ENCODE data around the gene RAB6A.

RAB6A gene

DNA sequence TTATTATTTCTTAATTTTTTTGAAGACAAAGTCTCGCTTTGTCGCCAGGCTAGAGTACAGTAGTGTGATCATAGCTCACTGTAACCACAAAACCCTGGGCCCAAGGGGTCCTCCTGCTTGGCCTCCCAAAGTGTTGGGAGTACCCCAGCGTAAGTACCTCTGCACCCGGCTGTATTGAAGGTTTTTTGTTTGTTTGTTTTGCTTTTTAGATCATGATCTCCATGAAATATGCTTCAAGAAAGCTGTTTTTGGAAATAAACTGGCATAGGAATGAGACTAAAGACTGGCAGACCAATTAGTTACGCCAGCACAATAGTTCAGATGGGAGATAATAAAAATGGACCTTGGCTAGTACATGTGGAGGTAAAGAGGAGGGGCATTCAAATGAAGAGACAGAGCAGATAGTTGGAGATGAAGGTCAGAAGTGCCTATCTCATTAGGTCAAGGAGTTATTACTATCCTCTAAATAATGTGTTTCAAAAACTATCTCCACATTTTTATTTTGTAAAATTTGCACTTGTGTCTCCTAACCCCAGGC lies 22.7 kb upstream of the RAB6A start:
- TF ChIP-seq, protein P1, sequence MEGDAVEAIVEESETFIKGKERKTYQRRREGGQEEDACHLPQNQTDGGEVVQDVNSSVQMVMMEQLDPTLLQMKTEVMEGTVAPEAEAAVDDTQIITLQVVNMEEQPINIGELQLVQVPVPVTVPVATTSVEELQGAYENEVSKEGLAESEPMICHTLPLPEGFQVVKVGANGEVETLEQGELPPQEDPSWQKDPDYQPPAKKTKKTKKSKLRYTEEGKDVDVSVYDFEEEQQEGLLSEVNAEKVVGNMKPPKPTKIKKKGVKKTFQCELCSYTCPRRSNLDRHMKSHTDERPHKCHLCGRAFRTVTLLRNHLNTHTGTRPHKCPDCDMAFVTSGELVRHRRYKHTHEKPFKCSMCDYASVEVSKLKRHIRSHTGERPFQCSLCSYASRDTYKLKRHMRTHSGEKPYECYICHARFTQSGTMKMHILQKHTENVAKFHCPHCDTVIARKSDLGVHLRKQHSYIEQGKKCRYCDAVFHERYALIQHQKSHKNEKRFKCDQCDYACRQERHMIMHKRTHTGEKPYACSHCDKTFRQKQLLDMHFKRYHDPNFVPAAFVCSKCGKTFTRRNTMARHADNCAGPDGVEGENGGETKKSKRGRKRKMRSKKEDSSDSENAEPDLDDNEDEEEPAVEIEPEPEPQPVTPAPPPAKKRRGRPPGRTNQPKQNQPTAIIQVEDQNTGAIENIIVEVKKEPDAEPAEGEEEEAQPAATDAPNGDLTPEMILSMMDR (IDR thresholded peaks at IDR 0.05), result no peak

DNA sequence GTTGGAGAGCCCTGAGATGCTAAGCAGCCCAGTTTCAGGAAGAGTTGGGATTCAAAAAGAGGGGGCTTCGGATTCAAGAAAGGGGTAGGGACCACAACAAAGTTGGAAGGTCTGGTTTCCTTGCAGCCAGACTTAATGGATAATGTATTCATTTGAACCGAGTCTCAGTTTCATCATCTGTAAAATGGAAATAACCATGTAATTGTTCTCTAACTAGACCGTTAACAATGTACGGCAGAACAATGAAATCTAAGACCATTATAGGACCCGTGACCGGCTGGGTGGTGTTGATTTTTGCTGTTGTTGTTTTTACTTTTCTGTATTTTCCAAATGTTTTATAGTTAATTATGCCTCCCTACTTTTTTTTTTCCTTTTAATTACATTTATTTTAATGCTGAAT lies 20.4 kb upstream of the RAB6A start:
- TF ChIP-seq, protein P1 (IDR thresholded peaks at IDR 0.05), result no peak

DNA sequence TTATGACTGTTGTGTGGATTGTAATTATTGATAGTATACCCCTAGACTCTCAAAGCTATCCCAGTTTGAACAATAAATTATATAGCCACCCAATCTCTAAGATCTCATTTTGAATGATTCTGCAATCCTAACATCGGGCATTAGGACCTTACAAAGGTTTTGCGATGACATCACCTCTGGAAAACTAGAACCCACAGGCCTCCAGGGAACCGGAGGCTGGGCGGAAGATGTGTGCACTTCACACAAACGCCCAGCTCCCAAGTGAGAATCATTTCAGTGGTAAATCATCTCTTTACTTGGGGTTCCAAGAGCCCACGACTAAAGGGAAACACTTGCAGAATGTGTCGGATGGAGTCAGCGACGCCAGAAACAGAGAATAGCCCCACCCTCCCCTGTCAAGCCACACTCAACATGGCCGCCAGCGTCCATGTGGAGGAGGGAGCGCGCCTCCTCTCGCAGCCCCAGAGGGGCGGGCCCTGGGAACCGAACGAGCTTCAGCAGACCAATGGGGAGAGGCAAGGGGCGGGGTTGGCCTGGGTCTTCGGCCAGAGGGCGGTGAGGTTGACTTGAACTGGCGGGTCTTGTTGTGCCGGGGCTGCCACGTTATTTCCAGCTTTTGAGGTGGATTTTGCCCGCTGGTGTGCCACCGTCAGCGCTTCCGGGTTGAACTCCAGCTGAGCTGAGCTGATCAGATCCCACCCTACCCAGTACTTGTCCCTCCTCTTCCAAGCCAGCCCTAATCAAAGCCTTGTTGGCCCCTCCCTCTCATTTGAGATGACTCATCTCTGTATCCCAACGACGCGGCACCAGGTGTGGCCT lies 18.4 kb upstream of the RAB6A start:
- TF ChIP-seq, protein P1 (IDR thresholded peaks at IDR 0.05), result no peak

DNA sequence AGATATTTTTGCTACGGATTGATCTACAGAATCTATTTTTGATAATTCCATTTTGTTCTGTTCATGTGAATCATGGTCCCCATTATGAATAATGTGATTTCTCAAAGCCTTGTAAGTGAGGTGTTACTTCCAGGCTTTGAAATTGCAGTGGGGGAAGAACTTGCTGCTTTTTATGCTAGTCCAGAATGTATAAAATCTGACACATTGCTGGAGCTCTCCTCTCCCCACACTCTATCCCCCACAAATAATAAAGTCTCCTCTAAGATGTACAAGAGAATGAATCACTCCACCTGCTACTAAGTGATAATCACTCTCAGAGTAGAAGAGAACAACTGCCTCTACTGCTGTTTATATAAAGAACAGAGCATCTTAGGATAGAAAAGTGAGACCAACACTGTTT lies 5.9 kb upstream of the RAB6A start:
- TF ChIP-seq, protein P1 (IDR thresholded peaks at IDR 0.05), result no peak

DNA sequence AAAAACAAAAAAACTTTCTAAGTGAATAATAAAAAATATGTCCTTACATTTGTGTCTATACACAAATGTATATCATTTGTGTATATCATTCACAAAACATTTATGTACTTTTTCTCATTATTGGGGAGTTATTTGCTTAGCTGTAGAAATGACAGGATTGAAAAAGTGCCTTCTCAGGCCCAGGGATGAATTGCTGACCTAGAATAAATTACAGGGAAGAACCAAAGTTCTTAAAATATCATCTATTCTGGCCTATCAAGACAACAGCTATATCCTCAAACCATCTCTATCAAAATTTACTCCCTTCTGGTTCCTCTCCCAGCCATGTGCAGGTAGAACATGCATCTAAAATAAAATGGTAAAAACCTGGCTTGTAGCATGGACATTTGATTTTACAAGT lies 1.9 kb upstream of the RAB6A start:
- TF ChIP-seq, protein P1 (IDR thresholded peaks at IDR 0.05), result no peak

DNA sequence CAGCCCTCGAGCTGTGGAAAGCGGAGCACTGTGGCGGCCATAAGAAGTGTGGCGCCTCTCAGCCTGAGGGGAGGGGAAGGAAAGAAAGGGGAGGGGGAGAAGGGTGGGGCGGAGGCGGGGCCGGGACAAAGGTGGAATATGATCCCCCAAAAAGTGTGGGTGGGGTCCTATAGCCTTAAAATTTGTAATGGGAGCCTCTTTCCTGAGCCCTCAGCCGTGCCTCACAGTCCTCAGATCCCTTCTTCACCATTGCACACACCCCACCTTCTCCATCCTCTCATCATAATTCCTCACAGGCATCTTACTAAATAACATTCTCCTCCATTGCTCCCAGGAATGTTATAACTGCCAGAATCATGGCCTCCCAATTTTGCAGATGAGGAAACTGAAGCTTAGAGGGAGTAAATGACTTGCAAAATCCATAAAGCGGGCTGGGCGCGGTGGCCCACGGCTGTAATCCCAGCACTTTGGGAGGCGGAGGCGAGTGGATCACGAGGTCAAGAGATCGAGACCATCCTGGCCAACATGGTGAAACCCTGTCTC lies 600 bp upstream of the RAB6A start:
- TF ChIP-seq, protein P1 (IDR thresholded peaks at IDR 0.05), result no peak

DNA sequence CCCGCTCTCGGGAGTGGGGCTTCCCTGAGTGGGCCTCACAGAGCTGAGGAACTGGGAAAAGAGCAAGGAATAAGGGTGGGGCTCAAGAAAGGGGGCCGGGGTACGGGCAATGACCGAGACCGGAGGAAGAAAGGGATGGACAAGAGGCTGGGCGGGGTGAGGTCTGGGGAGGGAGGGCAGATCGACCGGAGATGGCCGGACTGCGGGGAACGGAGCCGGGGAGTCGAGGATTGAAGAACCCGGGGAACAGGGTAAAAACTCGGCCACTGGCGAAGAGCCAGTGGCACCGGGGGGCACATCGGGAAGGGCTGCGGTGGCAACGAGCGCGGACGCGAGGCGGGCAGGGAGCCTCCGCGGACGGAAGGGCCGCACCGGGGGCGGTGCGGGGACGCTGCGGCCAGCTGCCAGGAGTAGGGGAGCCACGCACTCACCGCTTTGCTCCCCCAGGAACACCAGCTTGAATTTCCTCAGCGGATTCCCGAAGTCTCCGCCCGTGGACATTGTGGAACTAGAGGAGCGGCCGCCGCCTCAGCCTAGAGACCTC lies 667 bp downstream of the RAB6A start:
- TF ChIP-seq, protein P1 (IDR thresholded peaks at IDR 0.05), result no peak
